HL-60/S4 (cell line): ENCODE data around the gene SSU72.
"Not testable (repeated sequence)": the region's sequence is repeated elsewhere in the genome, so short reads cannot be mapped to it uniquely, and the experiment has no call there.

Experiments used
- in situ Hi-C: fragments of 300-500 bp; cut with MboI; formaldehyde crosslinking; loops from 2 replicates; pipeline ENCODE4 v1.14.3; 2022; ENCODE audit warnings: low sequenced_read_pairs

Gene SSU72

DNA sequence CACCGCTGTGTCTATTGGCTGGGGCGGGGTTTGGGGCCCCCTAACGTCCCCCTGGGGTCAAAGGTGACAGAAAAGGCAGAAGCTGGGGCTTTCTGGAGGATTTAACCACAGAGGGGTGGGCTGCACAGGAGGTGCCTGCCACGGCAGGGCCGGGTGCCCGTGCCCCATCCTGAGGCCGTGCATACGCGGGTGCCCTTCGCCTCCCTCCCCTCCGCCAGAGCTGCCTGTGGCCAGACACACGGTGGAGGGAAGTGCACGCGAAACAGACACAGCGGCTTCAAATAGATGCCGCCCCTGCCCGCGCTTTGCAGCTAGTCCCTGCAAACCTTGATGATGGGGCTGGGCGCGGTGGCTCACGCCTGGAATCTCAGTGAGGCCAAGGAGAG is 65.2 kb downstream of the SSU72 start:
- in situ Hi-C loops, result not testable (repeated sequence)

DNA sequence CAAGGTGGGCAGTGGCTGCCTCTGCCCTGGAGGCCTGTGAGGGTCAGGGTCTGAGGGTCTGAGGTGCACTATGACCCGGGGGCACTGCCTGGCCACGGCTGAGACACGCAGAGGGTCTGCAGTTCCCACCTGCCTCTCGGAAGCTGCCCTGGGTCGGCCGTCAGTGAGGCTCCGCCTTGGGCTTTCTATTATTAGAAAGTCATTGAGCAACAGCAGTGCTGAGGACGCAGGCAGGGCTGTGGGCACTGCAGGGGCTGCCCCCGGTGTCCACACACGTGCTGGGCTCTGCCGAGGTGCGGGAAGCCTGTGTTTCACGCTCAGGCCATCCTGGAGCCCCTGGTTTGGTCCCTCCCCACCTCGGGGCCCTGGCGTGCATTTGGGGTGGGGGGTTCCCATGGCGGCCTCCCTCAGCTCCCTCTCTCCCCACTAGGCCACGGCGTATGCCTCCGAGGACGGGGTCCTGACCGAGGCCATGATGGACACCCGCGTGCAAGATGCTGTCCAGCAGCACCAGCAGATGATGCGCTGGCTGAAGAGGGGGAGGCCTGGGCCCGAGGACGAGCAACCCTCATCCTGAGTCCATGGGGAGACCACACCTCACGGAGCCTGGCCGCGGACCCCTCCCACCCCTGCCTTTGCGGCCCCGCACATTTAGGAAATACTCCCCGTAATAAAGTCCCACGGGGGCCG is 65.7 kb downstream of the SSU72 start:
- in situ Hi-C loops, result not testable (repeated sequence)

DNA sequence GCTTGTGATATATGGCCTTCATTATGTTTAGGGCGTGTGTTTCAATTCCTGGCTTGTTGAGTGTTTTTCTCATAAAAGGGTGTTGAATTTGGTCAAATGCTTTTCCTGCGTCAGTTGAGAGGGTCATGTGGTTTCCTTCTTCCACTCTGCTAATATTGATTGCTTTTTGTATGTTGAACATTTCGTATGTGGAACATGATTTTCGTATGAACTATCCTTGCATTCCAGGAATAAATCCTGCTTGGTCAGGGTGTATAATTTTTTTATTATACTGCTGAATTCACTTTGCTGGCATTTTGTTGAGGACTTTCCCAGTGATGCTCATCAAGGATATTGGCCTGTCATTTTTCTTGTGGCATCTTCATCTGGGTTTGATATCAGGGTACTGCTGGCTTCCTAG is 67.4 kb downstream of the SSU72 start:
- in situ Hi-C loops, result no loop called here

DNA sequence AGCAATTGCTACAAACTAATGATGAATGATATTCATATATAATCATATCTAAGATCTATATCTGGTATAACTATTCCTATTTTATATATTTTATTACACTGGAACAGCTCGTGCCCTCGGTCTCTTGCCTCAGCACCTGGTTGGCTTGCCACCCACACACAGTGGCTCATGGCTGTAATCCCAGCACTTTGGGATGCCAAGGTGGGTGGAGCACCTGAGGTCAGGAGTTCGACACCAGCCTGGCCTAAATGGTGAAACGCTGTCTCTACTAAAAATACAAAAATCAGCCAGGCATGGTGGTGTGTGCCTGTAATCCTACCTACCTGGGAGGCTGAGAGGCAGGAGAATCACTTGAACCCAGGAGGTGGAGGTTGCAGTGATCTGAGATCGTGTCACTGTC is 68.9 kb downstream of the SSU72 start:
- in situ Hi-C loops, result not testable (repeated sequence)

DNA sequence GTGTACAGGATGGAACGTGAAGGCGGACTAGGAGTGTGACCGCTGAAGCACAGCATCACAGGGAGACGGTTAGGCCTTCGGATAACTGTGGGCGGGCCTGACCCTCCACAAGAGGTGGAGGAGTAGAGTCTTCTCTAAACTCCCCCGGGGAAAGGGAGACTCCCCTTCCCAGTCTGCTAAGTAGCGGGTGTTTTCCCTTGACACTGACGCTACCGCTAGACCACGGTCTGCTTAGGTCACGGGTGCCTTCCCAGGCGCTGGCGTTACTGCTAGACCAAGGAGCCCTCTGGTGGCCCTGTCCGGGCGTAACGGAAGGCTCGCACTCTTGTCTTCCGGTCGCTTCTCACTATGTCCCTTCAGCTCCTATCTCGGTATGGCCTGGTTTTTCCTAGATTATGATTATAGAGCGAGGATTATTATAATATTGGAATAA is 69.3 kb downstream of the SSU72 start:
- in situ Hi-C loops, result not testable (repeated sequence)

DNA sequence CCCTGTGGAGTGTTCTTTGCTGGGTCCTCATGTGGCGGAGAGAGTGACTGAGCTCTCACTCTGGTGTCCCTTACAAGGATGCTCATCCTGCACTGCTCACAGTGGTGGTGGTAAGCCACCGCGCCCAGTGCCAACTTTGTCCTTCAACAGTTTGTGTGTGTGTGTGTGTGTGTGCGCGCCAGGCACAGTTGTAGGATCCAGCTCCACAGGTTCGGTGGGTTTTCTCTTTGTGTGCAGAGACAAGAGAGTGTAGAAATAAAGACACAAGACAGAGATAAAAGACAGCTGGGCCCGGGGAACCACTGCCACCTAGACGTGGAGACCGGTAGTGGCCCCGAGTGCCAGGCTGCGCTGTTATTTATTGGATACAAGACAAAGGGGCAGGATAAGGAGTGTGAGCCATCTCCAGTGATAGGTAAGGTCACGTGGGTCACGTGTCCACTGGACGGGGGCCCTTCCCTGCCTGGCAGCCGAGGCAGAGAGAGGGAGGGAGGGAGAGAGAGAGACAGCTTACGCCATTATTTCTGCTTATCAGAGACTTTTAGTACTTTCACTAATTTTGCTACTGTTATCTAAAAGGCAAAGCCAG is 69.8 kb downstream of the SSU72 start:
- in situ Hi-C loops, result not testable (repeated sequence)

DNA sequence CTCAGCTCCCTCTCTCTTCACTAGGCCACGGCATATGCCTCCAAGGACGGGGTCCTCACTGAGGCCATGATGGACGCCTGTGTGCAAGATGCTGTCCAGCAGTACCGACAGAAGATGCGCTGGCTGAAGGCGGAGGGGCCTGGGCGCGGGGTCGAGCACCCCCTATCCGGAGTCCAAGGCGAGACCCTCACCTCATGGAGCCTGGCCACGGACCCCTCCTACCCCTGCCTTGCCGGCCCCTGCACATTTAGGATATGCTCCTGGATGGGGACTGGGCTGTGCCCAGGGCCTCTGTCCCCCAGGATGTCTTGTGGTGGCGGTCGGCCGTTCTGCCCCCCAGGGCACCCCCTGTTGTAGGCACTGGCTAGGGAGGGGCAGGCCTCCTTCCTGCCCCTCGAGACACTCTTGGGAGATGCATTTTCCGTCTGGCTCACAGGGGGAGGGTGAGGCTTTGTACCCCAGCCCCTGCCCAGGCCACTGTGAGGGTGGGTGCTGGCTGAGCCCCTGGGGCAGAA is 79.1 kb downstream of the SSU72 start:
- in situ Hi-C loops, result not testable (repeated sequence)

DNA sequence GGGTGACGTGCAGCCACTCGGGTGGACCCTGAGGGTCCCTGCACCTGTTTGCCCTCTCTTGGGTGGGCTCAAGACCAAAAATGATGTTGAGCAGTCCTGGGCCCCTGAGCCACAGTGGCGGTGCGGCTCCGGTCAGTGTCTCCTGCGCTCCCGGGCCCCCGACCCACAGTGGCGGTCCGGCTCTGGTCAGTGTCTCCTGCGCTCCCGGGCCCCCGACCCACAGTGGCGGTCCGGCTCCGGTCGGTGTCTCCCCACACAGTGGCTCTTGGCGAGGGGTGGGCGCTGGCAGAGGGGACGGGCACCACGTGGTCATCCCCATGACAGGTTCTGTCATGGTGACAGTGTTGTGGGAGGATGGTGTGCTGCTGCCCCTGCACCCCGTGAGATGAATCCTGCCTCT is 80.4 kb downstream of the SSU72 start:
- in situ Hi-C loops, result not testable (repeated sequence)
